Measurements from ENCODE around the gene JCHAIN. TPM values are rescaled to one million over a fixed set of nuclear protein-coding genes. Genes with fewer than 3 reads are reported as not detected.

JCHAIN gene
- 0.20 to 0.33 TPM (median 0.20 TPM) in 4 of 5 replicates, not detected in the other for total RNA-seq (2022; extraction: Qiagen RNA extraction)

GRCh38 chr4:70666369-70666768, at the start of gene JCHAIN:
TSS of gene JCHAIN (minus strand) at chr4:70666508. CDS start at chr4:70666490, 18 bp downstream.

GRCh38 chr4:70687821-70688794, 21.8 kb upstream of the JCHAIN start, which contains the start of gene UTP3:
TSS of gene UTP3 (plus strand) at chr4:70688532. CDS start at chr4:70688678, 146 bp downstream.

GRCh38 chr4:70628444-70628843, 37.9 kb downstream of the JCHAIN start, which contains the start of gene ENAM:
TSS of gene ENAM (plus strand) at chr4:70628744. CDS start at chr4:70629501, 757 bp downstream.

Other genes starting within 250 kb of the JCHAIN start
- not detected in 5 replicates for gene MUC7, start 194.3 kb downstream of the JCHAIN start, total RNA-seq (2022; extraction: Qiagen RNA extraction)
- gene AMTN, start 147.9 kb downstream of the JCHAIN start, total RNA-seq (2022; extraction: Qiagen RNA extraction): not detected in 5 replicates
- gene AMBN, start 74.3 kb downstream of the JCHAIN start, total RNA-seq (2022; extraction: Qiagen RNA extraction): not detected in 5 replicates
- not detected in 5 replicates for gene ENAM, start 37.8 kb downstream of the JCHAIN start, total RNA-seq (2022; extraction: Qiagen RNA extraction)
- gene UTP3, start 22.0 kb upstream of the JCHAIN start, total RNA-seq (2022; extraction: Qiagen RNA extraction): 32.7 to 48.2 TPM (median 35.2 TPM) in 5 replicates
- 6.8 to 9.2 TPM (median 7.5 TPM) in 5 replicates for gene RUFY3, start 55.5 kb upstream of the JCHAIN start, total RNA-seq (2022; extraction: Qiagen RNA extraction)
- gene GRSF1, start 173.4 kb upstream of the JCHAIN start, total RNA-seq (2022; extraction: Qiagen RNA extraction): 74.0 to 92.8 TPM (median 75.9 TPM) in 5 replicates
- gene MOB1B, start 235.9 kb upstream of the JCHAIN start, total RNA-seq (2022; extraction: Qiagen RNA extraction): 4.2 to 7.9 TPM (median 5.6 TPM) in 5 replicates